K562 (cell line): ENCODE measurements around the gene DDX60. TPM values are rescaled to one million over a fixed set of nuclear protein-coding genes. Genes with fewer than 3 reads are reported as not detected.

ENCODE experiments used
- ATAC-seq: fragments of 200-7000 bp; cut with Tn5 transposase; 3 replicates; pipeline ENCODE4 v1.9.1; 2020; ENCODE audit warnings: moderate library complexity
- BruUV-seq: library from RNA; stranded (reverse); fragments of 400-500 nt; replicated peaks from 2 replicates; lab custom pipeline; 2021; lab: Mats Ljungman, UMichigan
- CTCF ChIA-PET: fragments of 300-600 bp; formaldehyde crosslinking; extraction: SDS; loops from one replicate; lab custom pipeline; 2021; ENCODE audit warnings: low intra/inter-chr PET ratio; lab: Yijun Ruan, JAX
- POLR2A ChIA-PET: fragments of 300-600, 350-650 bp; sonication (Branson Sonifier 250); formaldehyde crosslinking; extraction: SDS; loops from one replicate; lab custom pipeline; 2021; ENCODE audit warnings: antibody characterized with exemption, inconsistent platforms; lab: Yijun Ruan, JAX
- DNase-seq, 4 experiments: peaks; one replicate each; pipeline versions ENCODE4 v3.0.0 to v3.0.0-alpha.2; 2011 to 2018; ENCODE audit warnings: low spot score in 3 of 4, mixed read lengths in 3 of 4; ENCODE audit errors: extremely low read depth in 1 of 4
- FAIRE-seq: peaks from 2 replicates; lab custom pipeline; 2011; peaks lifted over from hg19 to GRCh38; lab: Jason Lieb, UNC
- H2AFZ ChIP-seq: 2 replicates; pipeline ENCODE4 v1.6.0; 2011; ENCODE audit warnings: low read depth, low read length, control low read depth, inconsistent platforms
- H3K27ac ChIP-seq: fragments of 200-600 bp; 3 replicates; pipeline ENCODE4 v1.8.0; 2011; ENCODE audit warnings: low read depth, mild to moderate bottlenecking, control low read depth, inconsistent platforms, low read length, moderate library complexity, mixed read lengths; ENCODE audit errors: extremely low read depth
- H3K27me3 ChIP-seq, 2 experiments: fragments of 300-600 bp in 1 of 2; 2 replicates in 1 of 2; 3 replicates in 1 of 2; pipeline versions ENCODE4 v1.6.0 to v1.8.0; 2011; ENCODE audit warnings: inconsistent platforms in 2 of 2, low read length in 2 of 2, mild to moderate bottlenecking in 1 of 2, mixed read lengths in 1 of 2, moderate library complexity in 1 of 2; ENCODE audit not compliant: control insufficient read depth in 2 of 2, insufficient read depth in 2 of 2
- H3K36me3 ChIP-seq: fragments of 300-600 bp; 3 replicates; pipeline ENCODE4 v1.8.0; 2011; ENCODE audit warnings: mild to moderate bottlenecking, low read length, inconsistent platforms; ENCODE audit not compliant: control insufficient read depth, insufficient read depth
- H3K4me1 ChIP-seq, 2 experiments: fragments of 200-600 bp in 1 of 2; replicated peaks in 1 of 2; 2 replicates in 1 of 2; 3 replicates in 1 of 2; pipeline versions ENCODE4 v1.5.1 to v1.8.0; 2011; ENCODE audit warnings: inconsistent platforms in 2 of 2, low read length in 2 of 2, mild to moderate bottlenecking in 1 of 2, mixed read lengths in 1 of 2, moderate library complexity in 1 of 2; ENCODE audit not compliant: control insufficient read depth in 2 of 2, insufficient read depth in 2 of 2
- H3K4me2 ChIP-seq: 2 replicates; pipeline ENCODE4 v1.6.1; 2011; ENCODE audit warnings: low read length, control low read depth, inconsistent platforms, mixed read lengths; ENCODE audit not compliant: insufficient read depth
- H3K4me3 ChIP-seq: fragments of 200-600 bp; sonication (generic), shearing (Covaris generic); 2 replicates; pipeline ENCODE4 v1.5.1; 2016; ENCODE audit warnings: control low read depth, inconsistent platforms
- H3K79me2 ChIP-seq: fragments of 200-600 bp; 3 replicates; pipeline ENCODE4 v1.8.0; 2011; ENCODE audit warnings: low read length, inconsistent platforms; ENCODE audit not compliant: control insufficient read depth, insufficient read depth
- H3K9ac ChIP-seq, 2 experiments: 2 replicates each; pipeline versions ENCODE4 v1.6.0 to v1.6.1; 2011; ENCODE audit warnings: low read depth in 2 of 2, low read length in 2 of 2, control low read depth in 1 of 2, inconsistent platforms in 1 of 2, mild to moderate bottlenecking in 1 of 2, mixed read lengths in 1 of 2; ENCODE audit not compliant: insufficient read depth in 1 of 2
- H3K9me1 ChIP-seq: one replicate; pipeline ENCODE4 v1.6.0; 2011; ENCODE audit warnings: inconsistent platforms, mild to moderate bottlenecking, low read length, moderate library complexity; ENCODE audit not compliant: control insufficient read depth, insufficient read depth
- H3K9me3 ChIP-seq: replicated peaks from 2 replicates; pipeline ENCODE4 v1.5.1; 2011; ENCODE audit warnings: low read depth, low read length, inconsistent platforms; ENCODE audit not compliant: control insufficient read depth, insufficient read depth
- H4K20me1 ChIP-seq: replicated peaks from 2 replicates; pipeline ENCODE4 v1.6.1; 2011; ENCODE audit warnings: low read length, inconsistent platforms, mixed read lengths; ENCODE audit not compliant: control insufficient read depth, insufficient read depth
- BRD9 ChIP-seq: fragments of 450-650 bp; IDR thresholded peaks from 2 replicates; pipeline ENCODE4 v1.6.1; 2018; ENCODE audit warnings: low read depth; ENCODE audit not compliant: partially characterized antibody
- CBX3 ChIP-seq, 2 experiments: IDR thresholded peaks; 1 replicate in 1 of 2; 2 replicates in 1 of 2; pipeline ENCODE4 v1.6.1; 2012; ENCODE audit warnings: inconsistent platforms in 2 of 2, low read length in 2 of 2, borderline replicate concordance in 1 of 2, control low read depth in 1 of 2
- DIDO1 ChIP-seq: fragments of 450-650 bp; IDR thresholded peaks from 2 replicates; pipeline ENCODE4 v1.6.1; 2016; ENCODE audit warnings: low read depth, missing biosample characterization, missing genetic modification characterization
- NFE2L1 ChIP-seq: fragments of 450-650 bp; IDR thresholded peaks from 2 replicates; pipeline ENCODE4 v1.6.1; 2016; ENCODE audit warnings: missing genetic modification characterization, low read depth, mild to moderate bottlenecking, missing compliant biosample characterization, moderate library complexity, borderline replicate concordance
- NR0B1 ChIP-seq: fragments of 450-650 bp; IDR thresholded peaks from one replicate; pipeline ENCODE4 v1.6.1; 2018; ENCODE audit warnings: mild to moderate bottlenecking, moderate library complexity; ENCODE audit not compliant: partially characterized antibody
- POU5F1 ChIP-seq: fragments of 150-350 bp; IDR thresholded peaks from 2 replicates; pipeline ENCODE4 v1.6.1; 2014; ENCODE audit warnings: borderline replicate concordance, low read length, low read depth, mild to moderate bottlenecking; ENCODE audit not compliant: partially characterized antibody
- SIRT6 ChIP-seq: IDR thresholded peaks from one replicate; pipeline ENCODE4 v1.6.1; 2012; ENCODE audit warnings: low read depth, mild to moderate bottlenecking, control low read depth, inconsistent platforms, low read length, moderate library complexity
- SRSF3 ChIP-seq: fragments of 200-400 bp; formaldehyde crosslinking; IDR thresholded peaks from 2 replicates; pipeline ENCODE4 v1.6.1; 2016; ENCODE audit warnings: mild to moderate bottlenecking, low read length, moderate library complexity; ENCODE audit not compliant: insufficient read depth
- ZNF23 ChIP-seq: fragments of 250-450 bp; sonication (Bioruptor Pico); IDR thresholded peaks from 2 replicates; pipeline ENCODE4 v1.4.0; 2020; ENCODE audit warnings: mild to moderate bottlenecking
- ZNF518B ChIP-seq: fragments of 250-450 bp; sonication (Bioruptor Pico); IDR thresholded peaks from 2 replicates; pipeline ENCODE4 v1.5.0; 2021; ENCODE audit warnings: mild to moderate bottlenecking, moderate library complexity
- ZNF551 ChIP-seq: fragments of 250-450 bp; sonication (Bioruptor Pico); IDR thresholded peaks from 2 replicates; pipeline ENCODE4 v1.5.0; 2021; ENCODE audit warnings: mild to moderate bottlenecking, moderate library complexity
- ZNF695 ChIP-seq: fragments of 450-650 bp; formaldehyde crosslinking; IDR thresholded peaks from 2 replicates; pipeline ENCODE4 v1.4.0; 2020; ENCODE audit warnings: mild to moderate bottlenecking, moderate library complexity
- ZNF778 ChIP-seq: fragments of 450-650 bp; formaldehyde crosslinking; IDR thresholded peaks from 2 replicates; pipeline ENCODE4 v1.4.0; 2020; ENCODE audit warnings: mild to moderate bottlenecking, moderate library complexity
- WGBS: fragments of 100-300 bp; shearing (Covaris generic); methylation state at CpG from one replicate; pipeline ENCODE4 v1.1.6; 2016; ENCODE audit warnings: low coverage, mixed read lengths; ENCODE audit not compliant: insufficient coverage; ENCODE audit errors: missing lambda C conversion rate; 5-methylcytosine and 5-hydroxymethylcytosine counted together
- in situ Hi-C: fragments of 300-500 bp; cut with MboI; formaldehyde crosslinking; loops from 4 replicates; pipeline ENCODE4 v1.15.0; 2018; ENCODE audit warnings: inconsistent platforms, mixed read lengths
- intact Hi-C: fragments of 100-400 bp; cut with micrococcal nuclease; formaldehyde crosslinking; loops from 2 replicates; pipeline ENCODE4 v1.14.2; 2022
- polyA plus RNA-seq, 8 experiments: library from polyadenylated mRNA; depleted of rRNA in 4 of 8; stranded (reverse) in 5 of 8; unstranded in 3 of 8; fragments of >200 nt; fragmentation: Nextera tagmentation in 2 of 8; fragmentation: Illumina TruSeq in 1 of 8; extraction: Ambion mirVana in 2 of 8; extraction: Trizol in 1 of 8; gene quantifications; 2 replicates each; pipeline versions ENCODE4 v1.2.1 to v1.2.3, GENCODE V29; 2011 to 2014; ENCODE audit warnings: inconsistent platforms in 1 of 8, missing spikeins in 1 of 8
- total RNA-seq, 7 experiments: library from RNA; depleted of rRNA in 6 of 7; stranded (reverse); fragments of >200 nt in 6 of 7; fragmentation: Illumina TruSeq in 2 of 7; extraction: Trizol in 2 of 7; gene quantifications; 2 replicates each; pipeline versions ENCODE4 v1.2.1 to v1.2.3, GENCODE V29; 2011 to 2021; ENCODE audit warnings: low replicate concordance in 1 of 7

DDX60 gene
- total and polyA plus RNA-seq, 9 of the 15 experiments (the other 6 are each of a cell fraction or from before 2014, with no cell fraction given), result 0.06 to 0.25 (median 0.13) TPM

- no peak for TF ChIP-seq CBX3 (IDR thresholded peaks at IDR 0.05; ENCODE audit: borderline replicate concordance in 1 of 2, low read length in 2 of 2)
- no peak for TF ChIP-seq ZNF695 (CRISPR knock-in tag)
- no peak for TF ChIP-seq SIRT6
- TF ChIP-seq ZNF518B, result no peak
- TF ChIP-seq, all 486 proteins: peak for 0
Measured at GRCh38 chr4:168177546-168178149, 140.9 kb downstream of the DDX60 start (continued).

GRCh38 chr4:168174308-168174707 is 144.2 kb downstream of the DDX60 start:
- Histone ChIP-seq H3K79me2 (no peaks in the 10 kb centered on the region), H2AFZ (no peak overlapping the region), H3K9me3 (no peaks in the 10 kb centered on the region), H3K4me2 (no peak overlapping the region), H4K20me1 (no peaks in the 10 kb centered on the region), H3K27ac (no peak overlapping the region), H3K4me3 (no peak overlapping the region), H3K9ac (no peak overlapping the region), H3K36me3 (no peaks in the 10 kb centered on the region), H3K4me1 (no peaks in the 10 kb centered on the region), H3K27me3 (no peaks in the 10 kb centered on the region), H3K9me1 (no peaks in the 10 kb centered on the region)
- BruUV-seq, result no TSS peak
- ChIA-PET CTCF (no interaction called here), POLR2A (no interaction called here)
- WGBS, result 0% methylated on average over 6 of the region's 6 CpGs
- no peak for DNase-seq
- FAIRE-seq, result no peak
- intact Hi-C loops, result no loop called here
- no peak for ATAC-seq
- TF ChIP-seq ZNF778, result no peak
- TF ChIP-seq ZNF551 (CRISPR knock-in tag), result no peak
- no peak for TF ChIP-seq ZNF23 (CRISPR knock-in tag)
- no peak for TF ChIP-seq NFE2L1 (tag)
- no peak for TF ChIP-seq POU5F1
- no peak for TF ChIP-seq BRD9
- no peak for TF ChIP-seq SRSF3
- TF ChIP-seq NR0B1, result no peak
- TF ChIP-seq DIDO1 (tag), result no peak
- in situ Hi-C loops, result no loop called here
